HL-60/S4 treated with phorbol 12-myristate 13-acetate at 8.2 ng/mL for 4 days and 3 days (cell line): Measurements from ENCODE around the gene KRTAP4-9.
"Not testable (repeated sequence)": the region's sequence is repeated elsewhere in the genome, so short reads cannot be mapped to it uniquely, and the experiment has no call there.

Source experiments
- in situ Hi-C: fragments of 300-500 bp; cut with MboI; formaldehyde crosslinking; loops from 2 replicates; pipeline ENCODE4 v1.15.0; 2022; ENCODE audit warnings: low sequenced_read_pairs

KRTAP4-9 gene

GRCh38 chr17:41105347-41105746 lies at the start of gene KRTAP4-9:
KRTAP4-9 (plus strand) TSS chr17:41105389; CDS start chr17:41105389, 0 bp downstream.
- in situ Hi-C loops: not testable (repeated sequence)

GRCh38 chr17:41057547-41057946 lies 47.6 kb upstream of the KRTAP4-9 start:
- in situ Hi-C loops: no loop called here

GRCh38 chr17:41058741-41059140 lies 46.4 kb upstream of the KRTAP4-9 start:
- in situ Hi-C loops: no loop called here

- in situ Hi-C loops: not testable (repeated sequence)
Measured at GRCh38 chr17:41059276-41060051, 45.7 kb upstream of the KRTAP4-9 start.

GRCh38 chr17:41060052-41060604 lies 45.1 kb upstream of the KRTAP4-9 start, which contains the start of gene KRTAP2-3:
KRTAP2-3 (minus strand) TSS chr17:41060114; CDS start chr17:41060050, 64 bp downstream.
- in situ Hi-C loops: no loop called here

GRCh38 chr17:41061964-41062363 lies 43.2 kb upstream of the KRTAP4-9 start:
- in situ Hi-C loops: no loop called here

GRCh38 chr17:41063449-41063848 lies 41.7 kb upstream of the KRTAP4-9 start:
- in situ Hi-C loops: no loop called here

GRCh38 chr17:41064301-41064700 lies 40.9 kb upstream of the KRTAP4-9 start:
- in situ Hi-C loops: no loop called here

- in situ Hi-C loops: not testable (repeated sequence)
Measured at GRCh38 chr17:41065016-41065689, 40.0 kb upstream of the KRTAP4-9 start.

- in situ Hi-C loops: no loop called here
Measured at GRCh38 chr17:41065829-41066624, 39.2 kb upstream of the KRTAP4-9 start, which contains the start of gene KRTAP2-4. KRTAP2-4 (minus strand) TSS chr17:41065879; CDS start chr17:41065845, 34 bp downstream.

- in situ Hi-C loops: no loop called here
Measured at GRCh38 chr17:41067281-41067680, 37.9 kb upstream of the KRTAP4-9 start.

- in situ Hi-C loops: no loop called here
Measured at GRCh38 chr17:41069031-41069430, 36.2 kb upstream of the KRTAP4-9 start.

GRCh38 chr17:41071606-41072360 lies 33.4 kb upstream of the KRTAP4-9 start:
- in situ Hi-C loops: no loop called here

GRCh38 chr17:41073676-41074075 lies 31.5 kb upstream of the KRTAP4-9 start:
- in situ Hi-C loops: no loop called here

- in situ Hi-C loops: no loop called here
Measured at GRCh38 chr17:41076788-41077187, 28.4 kb upstream of the KRTAP4-9 start.

GRCh38 chr17:41082626-41083025 lies 22.6 kb upstream of the KRTAP4-9 start:
- in situ Hi-C loops: no loop called here

- in situ Hi-C loops: not testable (repeated sequence)
Measured at GRCh38 chr17:41083427-41083826, 21.8 kb upstream of the KRTAP4-9 start.

GRCh38 chr17:41084100-41084856 lies 20.9 kb upstream of the KRTAP4-9 start, which contains the start of gene KRTAP4-7:
KRTAP4-7 (plus strand) TSS chr17:41084150; CDS start chr17:41084207, 57 bp downstream.
- in situ Hi-C loops: not testable (repeated sequence)

- in situ Hi-C loops: not testable (repeated sequence)
Measured at GRCh38 chr17:41088760-41089352, 16.3 kb upstream of the KRTAP4-9 start.
